H1 (cell line): Measurements from ENCODE around the gene SFT2D1. TPM values are rescaled to one million over a fixed set of nuclear protein-coding genes. Genes with fewer than 3 reads are reported as not detected.

Experiments used
- CTCF ChIA-PET: fragments of 300-600 bp; sonication (Branson Sonifier 250); formaldehyde crosslinking; loops from one replicate; lab custom pipeline; 2021; ENCODE audit not compliant: partially characterized antibody; lab: Charles Lee
- POLR2A ChIA-PET: fragments of 300-600 bp; sonication (Branson Sonifier 250); formaldehyde crosslinking; loops from one replicate; lab custom pipeline; 2021; ENCODE audit warnings: inconsistent platforms; ENCODE audit not compliant: partially characterized antibody; lab: Charles Lee
- DNase-seq, 2 experiments: peaks; one replicate each; pipeline versions ENCODE4 v3.0.0 to v3.0.0-alpha.2; 2010 to 2022; ENCODE audit warnings: low spot score in 2 of 2, low read depth in 1 of 2, mixed read lengths in 1 of 2
- FAIRE-seq: peaks from 2 replicates; lab custom pipeline; 2011; peaks lifted over from hg19 to GRCh38; lab: Jason Lieb, UNC
- H2AFZ ChIP-seq: 2 replicates; pipeline ENCODE4 v1.8.1; 2012; ENCODE audit warnings: low read length, inconsistent platforms
- H2AK5ac ChIP-seq: 2 replicates; pipeline ENCODE4 v1.6.1; 2013; ENCODE audit warnings: low read depth, low read length
- H2BK120ac ChIP-seq: replicated peaks from 2 replicates; pipeline ENCODE3; 2013; ENCODE audit warnings: low read depth, low read length, inconsistent platforms
- H2BK12ac ChIP-seq: 2 replicates; pipeline ENCODE4 v1.6.1; 2013; ENCODE audit warnings: low read depth, low read length
- H2BK15ac ChIP-seq: 2 replicates; pipeline ENCODE4 v1.6.1; 2013; ENCODE audit warnings: low read length
- H2BK20ac ChIP-seq: 2 replicates; pipeline ENCODE4 v1.6.1; 2013; ENCODE audit warnings: low read length
- H2BK5ac ChIP-seq: 2 replicates; pipeline ENCODE4 v1.6.1; 2013; ENCODE audit warnings: low read depth, low read length
- H3K14ac ChIP-seq: 2 replicates; pipeline ENCODE4 v1.6.1; 2013; ENCODE audit warnings: inconsistent platforms; ENCODE audit not compliant: insufficient read length
- H3K18ac ChIP-seq: 2 replicates; pipeline ENCODE4 v1.6.1; 2013; ENCODE audit warnings: low read length; ENCODE audit errors: extremely low read depth
- H3K23ac ChIP-seq: 2 replicates; pipeline ENCODE4 v1.6.1; 2013; ENCODE audit warnings: inconsistent platforms; ENCODE audit not compliant: insufficient read length
- H3K23me2 ChIP-seq: 2 replicates; pipeline ENCODE4 v1.6.1; 2013; ENCODE audit warnings: low read depth, low read length
- H3K27ac ChIP-seq: 2 replicates; pipeline ENCODE4 v1.6.1; 2011; ENCODE audit warnings: low read depth, low read length, inconsistent platforms
- H3K27me3 ChIP-seq, 4 experiments: replicated peaks in 1 of 4; 1 replicate in 1 of 4; 2 replicates in 3 of 4; pipeline versions ENCODE4 v1.6.1 to v1.8.1; 2011 to 2013; ENCODE audit warnings: low read length in 3 of 4, mild to moderate bottlenecking in 3 of 4, inconsistent platforms in 2 of 4, mixed read lengths in 2 of 4, moderate library complexity in 1 of 4; ENCODE audit not compliant: control insufficient read depth in 3 of 4, insufficient read depth in 3 of 4; ENCODE audit errors: extremely low read depth in 1 of 4
- H3K36me3 ChIP-seq, 4 experiments: 2 replicates each; pipeline versions ENCODE4 v1.6.1 to v1.8.1; 2011 to 2013; ENCODE audit warnings: mild to moderate bottlenecking in 4 of 4, low read length in 3 of 4, moderate library complexity in 2 of 4, control low read depth in 1 of 4, inconsistent platforms in 1 of 4; ENCODE audit not compliant: insufficient read depth in 4 of 4, control insufficient read depth in 2 of 4
- H3K4ac ChIP-seq: replicated peaks from 2 replicates; pipeline ENCODE3; 2013; ENCODE audit warnings: low read length, low read depth, mixed read lengths, inconsistent platforms; ENCODE audit not compliant: insufficient read length
- H3K4me1 ChIP-seq, 4 experiments: replicated peaks in 1 of 4; 1 replicate in 1 of 4; 2 replicates in 3 of 4; pipeline versions ENCODE4 v1.6.1 to v1.8.1; 2011 to 2013; ENCODE audit warnings: low read length in 3 of 4, inconsistent platforms in 2 of 4, mixed read lengths in 1 of 4; ENCODE audit not compliant: insufficient read depth in 4 of 4, control insufficient read depth in 3 of 4
- H3K4me2 ChIP-seq, 2 experiments: 2 replicates each; pipeline versions ENCODE4 v1.6.1 to v1.8.1; 2011 to 2013; ENCODE audit warnings: low read depth in 2 of 2, low read length in 2 of 2, control low read depth in 1 of 2, inconsistent platforms in 1 of 2, mild to moderate bottlenecking in 1 of 2; ENCODE audit not compliant: insufficient read depth in 1 of 2
- H3K4me3 ChIP-seq, 4 experiments: fragments of 200-600, 300-600 bp in 1 of 4; sonication (generic), shearing (Covaris generic), sonication (Bioruptor Twin) in 1 of 4; 2 replicates each; pipeline versions ENCODE4 v1.5.1 to v1.8.1; 2011 to 2016; ENCODE audit warnings: low read length in 4 of 4, low read depth in 3 of 4, control low read depth in 2 of 4, inconsistent platforms in 2 of 4, mild to moderate bottlenecking in 2 of 4, mixed read lengths in 1 of 4, moderate library complexity in 1 of 4; ENCODE audit not compliant: insufficient read depth in 2 of 4; ENCODE audit errors: extremely low read depth in 1 of 4
- H3K56ac ChIP-seq: replicated peaks from 2 replicates; pipeline ENCODE3; 2013; ENCODE audit warnings: low read depth, mild to moderate bottlenecking, mixed read lengths, low read length, inconsistent platforms; ENCODE audit not compliant: insufficient read length
- H3K79me1 ChIP-seq: 2 replicates; pipeline ENCODE4 v1.6.1; 2013; ENCODE audit warnings: low read depth, low read length, control low read depth
- H3K79me2 ChIP-seq, 2 experiments: 2 replicates each; pipeline versions ENCODE4 v1.6.1 to v1.8.1; 2012 to 2013; ENCODE audit warnings: low read length in 2 of 2, mild to moderate bottlenecking in 2 of 2, inconsistent platforms in 1 of 2; ENCODE audit not compliant: insufficient read depth in 2 of 2, control insufficient read depth in 1 of 2
- H3K9ac ChIP-seq, 4 experiments: replicated peaks in 1 of 4; 1 replicate in 1 of 4; 2 replicates in 3 of 4; pipeline versions ENCODE4 v1.6.1 to v1.8.1; 2011 to 2013; ENCODE audit warnings: low read depth in 3 of 4, low read length in 3 of 4, control low read depth in 2 of 4, mild to moderate bottlenecking in 2 of 4, moderate library complexity in 2 of 4, inconsistent platforms in 1 of 4; ENCODE audit errors: extremely low read depth in 1 of 4
- H3K9me3 ChIP-seq, 2 experiments: 2 replicates each; pipeline versions ENCODE4 v1.6.1 to v1.8.1; 2012 to 2013; ENCODE audit warnings: mild to moderate bottlenecking in 2 of 2, moderate library complexity in 2 of 2, control low read depth in 1 of 2, inconsistent platforms in 1 of 2, low read depth in 1 of 2, low read length in 1 of 2, mixed read lengths in 1 of 2; ENCODE audit not compliant: insufficient read depth in 2 of 2
- H4K20me1 ChIP-seq, 2 experiments: replicated peaks in 1 of 2; 2 replicates each; pipeline versions ENCODE3 to v1.8.1; 2011 to 2013; ENCODE audit warnings: inconsistent platforms in 2 of 2, low read length in 2 of 2, mild to moderate bottlenecking in 1 of 2; ENCODE audit not compliant: insufficient read depth in 2 of 2, control insufficient read depth in 1 of 2
- H4K5ac ChIP-seq: 2 replicates; pipeline ENCODE4 v1.6.1; 2013; ENCODE audit warnings: low read length, low read depth, mixed read lengths, inconsistent platforms; ENCODE audit not compliant: insufficient read length
- H4K8ac ChIP-seq: 2 replicates; pipeline ENCODE4 v1.8.0; 2013; ENCODE audit warnings: mild to moderate bottlenecking, moderate library complexity, low read length, inconsistent platforms; ENCODE audit not compliant: insufficient read depth; ENCODE audit errors: extremely low read depth
- H4K91ac ChIP-seq: replicated peaks from 2 replicates; pipeline ENCODE3; 2013; ENCODE audit warnings: low read length, mixed read lengths, inconsistent platforms; ENCODE audit not compliant: insufficient read length
- CBX5 ChIP-seq: fragments of 300-800, 300-1000 bp; sonication (generic); IDR thresholded peaks from 2 replicates; pipeline ENCODE4 v1.7.1; 2016; ENCODE audit warnings: antibody characterized with exemption, low read length, low read depth
- CEBPB ChIP-seq: IDR thresholded peaks from 2 replicates; pipeline ENCODE4 v1.6.1; 2012; ENCODE audit warnings: low read depth, low read length
- CTBP2 ChIP-seq: IDR thresholded peaks from 2 replicates; pipeline ENCODE4 v1.7.0; 2011; ENCODE audit warnings: borderline replicate concordance, mild to moderate bottlenecking, moderate library complexity, mixed read lengths, low read length; ENCODE audit not compliant: insufficient read depth, insufficient read length
- E2F6 ChIP-seq: IDR thresholded peaks from 2 replicates; pipeline ENCODE4 v1.6.1; 2012; ENCODE audit warnings: inconsistent platforms
- EGR1 ChIP-seq: IDR thresholded peaks from 2 replicates; pipeline ENCODE4 v1.6.1; 2011; ENCODE audit warnings: low read depth, low read length, borderline replicate concordance
- HDAC6 ChIP-seq: IDR thresholded peaks from one replicate; pipeline ENCODE4 v1.7.1; 2012; ENCODE audit warnings: low read depth, mild to moderate bottlenecking, inconsistent platforms, low read length, moderate library complexity
- KDM5A ChIP-seq: fragments of 200-600 bp; IDR thresholded peaks from 2 replicates; pipeline ENCODE4 v1.7.1; 2012; ENCODE audit warnings: mild to moderate bottlenecking, low read length, inconsistent platforms, mixed read lengths
- MAFK ChIP-seq: IDR thresholded peaks from 2 replicates; pipeline ENCODE4 v1.6.1; 2012; ENCODE audit warnings: low read depth, mild to moderate bottlenecking, improper control_type of control experiment, low read length
- RAD21 ChIP-seq, 2 experiments: IDR thresholded peaks in 1 of 2; conservative IDR thresholded peaks in 1 of 2; 2 replicates each; pipeline ENCODE4 v1.6.1; 2011; ENCODE audit warnings: low read depth in 2 of 2, low read length in 2 of 2, improper control_type of control experiment in 1 of 2, inconsistent platforms in 1 of 2, mild to moderate bottlenecking in 1 of 2, moderate library complexity in 1 of 2
- RXRA ChIP-seq: IDR thresholded peaks from 2 replicates; pipeline ENCODE4 v1.6.1; 2011; ENCODE audit warnings: low read depth, mild to moderate bottlenecking, low read length, moderate library complexity; ENCODE audit not compliant: insufficient read depth
- SUZ12 ChIP-seq: fragments of 200-600 bp; sonication (generic); IDR thresholded peaks from 2 replicates; pipeline ENCODE4 v1.6.1; 2012; ENCODE audit warnings: mild to moderate bottlenecking, inconsistent platforms, low read length, moderate library complexity, mixed read lengths
- WGBS, 2 experiments: shearing (Covaris generic) in 1 of 2; methylation state at CpG; one replicate each; pipeline versions ENCODE4 v1.1.6 to v1.1.7; 2013 to 2015; ENCODE audit warnings: low lambda C conversion rate in 2 of 2, mixed read lengths in 2 of 2, inconsistent platforms in 1 of 2, low coverage in 1 of 2, missing lambda C conversion rate in 1 of 2; ENCODE audit not compliant: insufficient replicate concordance in 2 of 2, insufficient coverage in 1 of 2, insufficient read length in 1 of 2; ENCODE audit errors: extremely low coverage in 1 of 2, missing lambda C conversion rate in 1 of 2; 5-methylcytosine and 5-hydroxymethylcytosine counted together
- polyA plus RNA-seq, 7 experiments: library from polyadenylated mRNA; depleted of rRNA in 3 of 7; stranded (reverse) in 5 of 7; unstranded in 2 of 7; fragments of >200 nt in 5 of 7; fragments of 200-250 nt in 2 of 7; gene quantifications; 1 replicate in 5 of 7; 2 replicates in 1 of 7; 4 replicates in 1 of 7; pipeline versions ENCODE4 v1.2.1 to v1.2.3, GENCODE V29; 2011 to 2013; ENCODE audit warnings: missing spikeins in 2 of 7, mixed read lengths in 2 of 7
- total RNA-seq: library from RNA; stranded (reverse); fragmentation: NEBNext Ultra II Directional; extraction: Animal tissue kit (Norgen Biotek cat#: 25700); gene quantifications from 2 replicates; pipeline ENCODE4 v1.2.1, GENCODE V29; 2021

Gene SFT2D1
- total and polyA plus RNA-seq, 2 of the 8 experiments (the other 6 are each of a cell fraction or from before 2014, with no cell fraction given) = 52.3 to 76.1 TPM

- no peaks in the 10 kb centered on the region for H3K36me3 ChIP-seq
- no peaks in the 10 kb centered on the region for H3K9me3 ChIP-seq
- FAIRE-seq (no peak), DNase-seq (no peak)
- H2BK5ac ChIP-seq = no peak overlapping the region
- H4K5ac ChIP-seq = no peak overlapping the region
- no peak overlapping the region for H3K14ac ChIP-seq
- H2BK15ac ChIP-seq = no peak overlapping the region
- H3K56ac ChIP-seq = no peak overlapping the region
- no peak overlapping the region for H4K91ac ChIP-seq
- H3K27me3 ChIP-seq = no peaks in the 10 kb centered on the region; a peak in 2 of 7 replicates
- H3K23ac ChIP-seq = no peak overlapping the region
- no peaks in the 10 kb centered on the region for H3K79me2 ChIP-seq
- no peak overlapping the region for H3K4me2 ChIP-seq
- no peak overlapping the region for H3K4ac ChIP-seq
- peaks cover 0 to 3% (median 0%) of the 10 kb centered on the region in 4 experiments; a peak in 1 of 7 replicates for H3K4me1 ChIP-seq
- H2AK5ac ChIP-seq = no peak overlapping the region
- no peak overlapping the region for H3K18ac ChIP-seq
- ChIA-PET CTCF (interaction anchor here (1.1 to 1.6 kb wide), 3 partner anchors 10 to 111 kb away, joined by 3 to 6 read pairs (median 4); no protein-coding TSS in a partner anchor), POLR2A (no interaction called here)
- no peak overlapping the region for H2BK12ac ChIP-seq
- H3K9ac ChIP-seq = no peak overlapping the region
- H3K4me3 ChIP-seq = no peak overlapping the region
- H4K8ac ChIP-seq = no peak overlapping the region; the same call in 1 of the 2 replicates
- H2BK20ac ChIP-seq = no peak overlapping the region
- no peaks in the 10 kb centered on the region for H4K20me1 ChIP-seq
- no peaks in the 10 kb centered on the region for H3K23me2 ChIP-seq
- H2BK120ac ChIP-seq = no peak overlapping the region
- TF ChIP-seq CEBPB (no peak), HDAC6 (no peak), RXRA (no peak), KDM5A (no peak), E2F6 (no peak), RAD21 (IDR thresholded peaks at IDR 0.05 in 1 of 2, conservative IDR thresholded peaks at IDR 0.05 in 1 of 2; ENCODE audit: low read depth in 2 of 2, low read length in 2 of 2) (no peak), EGR1 (no peak), CTBP2 (no peak), CBX5 (no peak), SUZ12 (no peak), MAFK (no peak)
- no peak overlapping the region for H3K27ac ChIP-seq
- no peak overlapping the region for H2AFZ ChIP-seq
- H3K79me1 ChIP-seq = no peaks in the 10 kb centered on the region
- 92% methylated on average over 14 of the region's 14 CpGs; no CpG with 5 or more reads in 1 of the 2 experiments for WGBS, 2 experiments
Observed at GRCh38 chr6:166289207-166290060, 52.9 kb downstream of the SFT2D1 start.
